NCI-H1048 (cell line): ENCODE measurements around the gene NT5C2.
"Not testable (repeated sequence)": the region's sequence is repeated elsewhere in the genome, so short reads cannot be mapped to it uniquely, and the experiment has no call there.

Experiments used
- DNase-seq: peaks from one replicate; lab custom pipeline; 2025; lab: John Stamatoyannopoulos, UW

The NT5C2 gene

DNA sequence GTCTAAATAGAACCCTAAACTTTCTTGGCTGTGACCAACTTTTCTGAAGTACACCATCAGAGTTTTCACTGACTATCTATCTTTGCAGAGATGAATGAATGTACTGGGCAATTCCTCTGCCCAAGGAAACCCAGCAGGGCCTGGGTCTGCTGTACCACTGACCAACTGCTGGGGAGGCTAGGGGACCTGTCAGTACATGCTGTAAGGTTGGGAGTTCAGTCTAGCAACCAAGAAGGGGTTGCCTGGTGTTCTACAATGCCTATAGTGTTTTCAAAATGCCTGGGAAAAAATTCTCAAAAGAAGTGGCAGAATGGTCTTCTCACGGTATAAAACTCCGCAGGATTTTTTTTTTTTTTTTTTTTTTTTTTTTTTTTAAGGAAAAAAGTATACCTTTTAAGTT lies 106.3 kb downstream of the NT5C2 start:
- DNase-seq, result no peak

DNA sequence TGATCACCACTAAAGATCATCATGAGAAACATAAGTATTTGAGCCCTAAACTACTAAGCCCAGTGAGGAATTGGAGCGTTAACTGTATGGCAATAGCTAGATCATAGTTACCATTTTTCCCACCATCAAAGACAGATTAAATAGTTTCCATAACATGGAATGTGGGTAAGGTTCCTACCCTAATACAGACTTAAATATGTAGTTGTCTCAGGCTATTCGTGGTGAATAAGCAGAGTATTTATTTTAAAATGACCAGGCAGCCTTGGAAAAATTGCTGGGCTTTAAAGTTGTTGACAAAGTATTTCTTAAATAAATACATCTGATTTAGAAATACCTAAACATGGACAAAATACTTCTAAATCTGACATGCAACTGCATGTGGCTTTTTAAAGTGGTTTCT lies 106.8 kb downstream of the NT5C2 start:
- no peak for DNase-seq

DNA sequence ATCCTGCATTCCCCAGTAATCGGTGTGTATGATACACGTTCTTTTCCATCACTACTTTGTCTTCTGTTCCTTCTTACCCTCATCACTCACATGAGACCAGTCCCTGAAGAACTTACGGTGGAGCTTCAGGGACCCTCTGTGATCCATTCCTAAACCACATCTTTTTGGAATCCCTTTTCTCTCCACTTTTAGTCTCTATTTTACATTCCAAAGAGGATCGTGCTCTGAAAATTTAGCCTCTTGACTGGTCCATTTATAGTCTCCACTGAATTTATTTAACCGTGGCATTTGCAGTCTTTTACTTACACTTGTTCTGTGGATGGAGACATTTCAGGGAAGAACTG lies 109.1 kb downstream of the NT5C2 start:
- no peak for DNase-seq

DNA sequence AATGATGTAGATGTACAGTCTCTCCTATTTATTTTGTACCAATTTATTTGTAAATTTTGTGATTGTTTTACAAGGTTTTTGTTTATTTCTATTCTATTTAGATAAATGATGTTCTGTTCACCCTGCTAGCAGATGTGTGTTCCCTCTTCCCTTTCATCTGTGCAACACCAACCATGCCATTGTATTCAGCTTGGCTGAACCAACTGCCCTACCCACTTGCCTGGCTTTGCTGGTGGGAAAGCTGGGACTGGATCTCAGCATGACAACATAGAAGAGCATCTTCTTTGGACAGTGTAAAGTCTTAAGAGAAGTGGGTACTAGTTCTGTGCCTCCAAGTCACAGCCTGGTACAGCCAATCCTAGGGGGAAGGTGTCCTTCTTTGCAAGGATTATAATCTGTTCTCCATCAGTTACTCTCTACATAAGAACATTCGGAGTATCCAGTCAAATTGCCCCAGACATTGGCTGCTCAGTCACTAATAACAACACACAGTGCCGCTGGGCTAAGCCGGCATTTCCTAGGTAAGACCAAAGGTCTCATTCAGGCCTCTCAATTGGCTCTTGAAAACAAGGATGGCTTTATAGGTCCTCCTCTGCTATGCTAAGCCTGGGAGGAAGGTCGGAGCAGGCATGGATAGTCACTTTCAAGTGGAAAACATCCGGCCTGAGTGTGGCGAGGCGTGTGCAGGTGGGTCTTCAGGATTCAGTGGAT lies 109.7 kb downstream of the NT5C2 start:
- DNase-seq, result no peak

DNA sequence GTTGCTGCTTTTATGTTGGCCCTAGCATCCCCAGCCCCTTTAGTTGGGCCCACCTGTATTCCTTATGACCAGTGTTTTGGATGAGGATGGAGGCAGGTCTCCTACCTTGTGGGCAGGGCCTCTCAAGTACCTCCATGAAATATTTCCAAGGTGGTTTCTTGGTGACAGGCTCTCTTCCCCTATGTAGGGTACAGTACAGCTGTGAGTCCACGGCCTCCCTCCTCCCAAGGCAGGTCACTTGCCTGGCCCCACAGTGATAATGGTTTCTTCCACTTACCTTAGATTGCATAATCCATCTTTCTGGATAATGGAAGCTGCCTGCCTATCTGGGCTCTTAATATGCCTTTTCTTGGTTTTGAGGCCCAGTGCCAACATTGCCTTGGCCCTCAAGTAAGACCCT lies 110.4 kb downstream of the NT5C2 start:
- no peak for DNase-seq

DNA sequence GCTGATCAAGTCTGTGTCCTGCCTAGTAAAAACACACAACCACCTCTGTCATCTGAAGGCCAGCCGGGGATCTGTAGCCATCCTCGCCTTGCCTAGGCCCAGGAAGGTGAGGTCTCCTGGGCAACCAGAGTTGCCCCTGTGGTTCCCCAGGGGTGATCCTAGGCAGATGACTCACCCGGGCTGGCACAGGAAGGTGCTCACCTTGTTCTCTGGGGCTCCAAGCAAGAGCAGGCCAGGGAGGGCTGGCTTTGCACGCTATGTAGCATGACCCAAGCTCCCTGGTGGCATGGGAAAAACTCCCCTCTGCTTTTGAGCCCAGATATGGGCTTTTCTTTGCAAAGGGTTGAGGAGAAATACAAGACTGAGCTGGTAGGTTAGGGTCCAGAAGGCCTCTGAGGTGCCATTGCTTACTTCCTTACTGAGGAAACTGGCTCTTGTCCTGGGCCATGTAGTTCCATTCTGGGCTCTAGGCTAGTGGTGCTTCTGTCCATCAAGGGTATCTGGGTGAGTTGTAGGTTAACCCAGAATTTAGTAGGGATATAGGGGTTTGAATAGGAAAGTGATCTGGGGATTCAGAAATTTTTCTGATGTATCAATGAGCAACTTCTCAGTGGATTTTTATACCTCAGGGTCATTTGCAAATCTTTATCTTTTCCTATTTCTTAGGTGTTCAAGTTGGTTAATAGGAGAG lies 112.0 kb downstream of the NT5C2 start:
- no peak for DNase-seq

DNA sequence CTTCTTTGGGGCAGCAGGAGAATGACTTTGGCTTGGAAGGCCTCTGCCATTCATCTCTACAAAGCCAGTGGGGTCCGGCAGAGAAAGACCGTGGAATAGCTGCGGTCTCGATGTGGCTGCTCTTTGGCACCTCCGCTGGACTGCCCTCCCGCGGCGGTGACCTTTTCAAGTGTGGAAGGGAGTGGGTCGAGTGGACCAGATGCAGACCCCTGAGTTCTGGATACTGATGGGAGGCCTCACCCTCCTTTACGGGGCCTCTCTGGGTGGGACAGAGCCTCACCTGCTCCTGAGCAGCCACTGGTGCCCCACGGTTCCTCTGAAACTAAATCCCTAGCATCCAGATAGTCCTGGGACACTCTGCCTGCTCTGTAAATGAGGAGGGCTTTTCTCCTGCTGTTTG lies 113.1 kb downstream of the NT5C2 start:
- no peak for DNase-seq

DNA sequence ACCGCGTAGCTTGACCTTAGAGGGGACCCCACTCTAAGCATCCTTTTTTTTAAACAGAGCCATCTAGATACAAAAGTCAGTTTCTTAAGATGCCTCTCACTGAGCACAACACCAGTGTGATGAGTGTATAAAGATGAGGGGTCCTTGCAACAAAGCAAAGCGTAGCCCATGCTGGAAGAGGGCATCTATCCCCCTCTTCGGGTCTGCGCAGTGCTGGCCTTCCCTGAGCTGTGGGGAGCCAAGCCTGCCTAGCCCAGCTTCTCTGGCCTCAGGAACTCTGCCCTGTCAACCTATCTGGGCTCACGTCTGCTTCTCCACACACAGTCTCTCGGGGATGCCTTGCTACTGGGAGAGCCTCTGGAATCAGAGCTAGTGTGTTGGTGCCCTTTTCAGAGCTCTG lies 114.0 kb downstream of the NT5C2 start:
- no peak for DNase-seq

DNA sequence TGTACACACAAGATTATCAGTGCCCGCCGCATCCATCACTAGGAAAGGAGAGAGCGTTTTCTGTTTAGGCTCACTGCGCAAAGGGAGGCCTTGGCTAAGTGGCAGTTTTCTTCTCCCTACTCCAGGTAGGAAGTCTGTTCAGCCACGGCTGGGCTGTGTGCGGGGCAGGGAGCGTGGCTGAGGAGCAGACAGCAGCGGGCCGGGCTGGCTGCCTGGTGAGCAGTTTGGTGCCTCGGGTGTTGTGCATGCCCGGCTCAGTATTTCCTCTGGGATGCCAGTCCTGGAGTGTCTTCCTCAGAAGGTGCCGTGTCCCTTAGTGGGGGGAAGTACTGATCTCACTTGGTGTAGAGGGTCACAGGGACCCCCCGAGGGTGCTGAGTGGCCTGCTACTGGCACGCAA lies 114.4 kb downstream of the NT5C2 start:
- no peak for DNase-seq

DNA sequence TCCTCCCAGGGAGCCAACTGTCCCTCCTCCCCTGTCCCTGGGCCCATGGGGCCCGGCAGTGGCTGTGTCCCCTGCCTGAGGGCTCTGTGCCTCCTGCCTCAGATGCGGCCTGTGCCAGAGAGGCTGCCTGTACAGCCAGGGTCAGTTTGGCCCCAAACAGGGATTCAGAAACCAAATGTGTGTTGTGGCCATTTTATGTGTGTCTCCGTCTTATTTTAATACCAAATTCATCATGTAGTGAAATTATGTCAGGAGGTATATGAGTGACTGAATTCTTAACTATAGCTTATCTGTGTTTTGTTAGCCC lies 114.8 kb downstream of the NT5C2 start:
- no peak for DNase-seq

DNA sequence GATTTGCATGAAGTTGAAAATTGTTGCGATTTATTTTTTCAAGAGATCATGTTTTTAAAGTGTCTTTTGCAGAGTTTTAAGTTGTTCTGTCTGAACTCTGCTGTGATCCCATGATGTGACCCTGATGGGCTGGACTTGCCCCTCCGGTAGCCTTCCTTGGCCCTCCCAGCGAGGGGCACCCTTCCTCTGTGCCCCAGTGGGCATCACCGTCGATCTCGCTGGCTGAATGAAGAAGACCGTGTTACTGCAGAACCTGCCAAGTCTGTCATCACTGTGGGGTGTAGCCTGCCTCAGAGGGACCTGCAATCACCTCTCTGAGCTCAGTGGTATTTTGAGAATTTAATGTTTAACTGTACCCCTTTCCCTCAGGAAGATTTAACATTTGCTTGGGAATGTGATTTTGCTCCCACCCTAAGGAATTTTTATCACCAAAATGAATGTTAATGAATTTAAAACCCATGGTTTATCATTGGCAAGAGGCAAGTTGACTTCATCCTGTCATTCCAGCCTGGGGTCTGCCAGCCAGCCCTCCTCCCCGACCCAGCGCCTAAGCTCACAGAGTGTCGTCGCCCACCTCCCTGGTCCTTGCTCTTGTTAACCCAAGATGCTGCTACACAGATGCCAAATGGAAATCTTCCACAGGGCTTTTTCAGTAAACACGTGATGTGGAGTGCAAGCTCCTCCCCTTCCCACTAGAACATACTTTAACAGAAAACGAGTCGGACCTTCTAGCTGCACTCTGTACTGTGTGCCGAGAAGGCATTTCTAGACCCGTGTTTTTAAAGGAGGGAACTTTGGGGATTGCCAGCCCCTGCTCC lies 115.4 kb downstream of the NT5C2 start:
- DNase-seq, result no peak

DNA sequence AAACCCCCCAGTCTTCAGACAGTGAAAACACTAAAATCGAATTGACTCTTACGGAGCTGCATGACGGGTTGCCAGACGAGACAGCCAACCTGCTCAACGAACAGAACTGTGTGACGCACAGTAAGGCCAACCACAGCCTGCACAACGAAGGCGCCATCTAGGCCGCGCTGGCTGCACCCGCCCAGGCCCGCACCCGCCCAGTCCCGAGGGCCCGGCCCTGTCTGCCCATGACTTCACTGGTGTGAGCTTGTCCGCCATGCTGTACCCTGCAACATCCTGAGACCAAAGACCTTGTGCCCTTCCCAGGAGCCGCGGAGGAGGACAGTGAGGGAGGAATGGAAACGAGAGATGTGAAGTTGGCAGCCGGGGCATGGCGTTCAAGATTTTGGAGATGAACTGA lies 116.1 kb downstream of the NT5C2 start:
- DNase-seq, result no peak

DNA sequence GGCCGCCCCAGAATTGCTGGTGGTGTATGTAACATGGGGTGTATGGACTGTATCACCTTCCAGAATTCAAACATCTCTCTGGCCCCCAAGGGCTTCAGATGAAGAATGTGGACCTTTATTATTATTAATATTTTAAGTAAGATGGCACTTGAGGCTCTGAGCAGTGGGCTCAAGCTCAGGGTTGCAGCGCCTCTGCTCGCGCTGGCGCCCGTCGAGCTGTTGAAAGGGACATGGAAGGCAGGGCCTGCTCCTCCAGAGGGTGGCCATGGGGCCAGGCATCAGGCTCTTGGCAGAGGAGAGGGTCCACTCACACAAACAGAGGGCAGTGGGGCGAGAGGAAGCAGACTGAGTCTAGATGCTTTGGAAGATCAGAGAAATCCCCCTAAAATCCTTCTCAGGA lies 120.2 kb downstream of the NT5C2 start:
- DNase-seq, result no peak

DNA sequence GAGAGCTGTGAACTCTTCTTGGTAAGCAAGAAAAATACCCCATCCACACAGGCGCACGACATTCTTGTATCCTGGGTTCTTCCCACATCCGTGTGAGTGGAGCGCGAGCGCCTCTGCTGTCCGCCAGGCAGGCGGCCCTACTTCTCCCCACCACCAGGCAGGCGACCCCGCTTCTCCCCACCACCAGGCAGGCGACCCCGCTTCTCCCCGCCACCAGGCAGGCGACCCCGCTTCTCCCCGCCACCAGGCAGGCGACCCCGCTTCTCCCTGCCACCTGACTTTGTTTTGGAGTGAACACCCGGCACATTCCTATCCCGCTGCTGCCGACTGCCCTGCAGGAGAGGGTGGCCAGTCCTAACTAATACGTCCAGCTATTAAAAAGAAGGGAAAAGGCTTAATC lies 120.8 kb downstream of the NT5C2 start:
- no peak for DNase-seq

DNA sequence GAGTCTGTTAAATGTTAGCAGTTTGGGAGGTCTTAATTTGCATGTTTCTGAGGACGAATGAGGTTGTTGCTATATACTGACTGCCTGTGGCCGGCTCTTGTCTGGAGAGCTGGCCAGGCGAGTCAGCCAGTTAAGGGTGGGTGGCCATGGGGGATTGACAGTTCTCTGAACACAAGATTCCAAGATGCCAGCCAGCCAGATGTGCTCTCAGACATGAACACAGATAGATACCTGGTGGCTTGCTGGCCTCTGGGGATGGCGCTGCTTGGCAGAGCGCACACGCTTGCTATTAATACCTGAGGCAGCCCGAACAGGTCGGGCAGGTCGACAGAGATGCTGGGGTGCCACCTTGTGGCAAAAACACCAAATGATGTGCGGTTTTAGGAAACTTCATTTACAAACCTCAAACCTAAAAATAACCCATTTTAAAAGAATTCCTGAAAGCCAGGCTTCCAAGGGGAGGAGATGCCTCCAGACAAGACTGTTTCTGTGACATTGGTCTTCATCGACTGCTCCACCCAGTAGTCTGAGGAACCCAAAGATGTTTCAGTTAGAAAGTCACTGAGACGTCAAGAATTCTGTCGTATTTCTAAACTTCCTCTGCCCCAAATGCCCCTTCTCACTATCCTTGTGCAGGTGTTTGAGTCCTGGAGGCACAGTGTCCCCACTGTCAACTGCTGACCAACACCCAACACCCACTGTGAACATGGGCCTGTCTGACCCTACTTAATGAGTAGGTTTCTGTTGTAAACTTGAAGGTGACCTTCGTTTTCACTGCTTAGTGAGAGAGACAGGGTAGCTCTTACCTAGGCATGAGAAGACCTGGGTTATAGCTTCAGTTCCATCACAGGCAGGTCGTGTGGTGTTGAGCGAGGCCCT lies 123.4 kb downstream of the NT5C2 start:
- peak; percentile 61 for DNase-seq

DNA sequence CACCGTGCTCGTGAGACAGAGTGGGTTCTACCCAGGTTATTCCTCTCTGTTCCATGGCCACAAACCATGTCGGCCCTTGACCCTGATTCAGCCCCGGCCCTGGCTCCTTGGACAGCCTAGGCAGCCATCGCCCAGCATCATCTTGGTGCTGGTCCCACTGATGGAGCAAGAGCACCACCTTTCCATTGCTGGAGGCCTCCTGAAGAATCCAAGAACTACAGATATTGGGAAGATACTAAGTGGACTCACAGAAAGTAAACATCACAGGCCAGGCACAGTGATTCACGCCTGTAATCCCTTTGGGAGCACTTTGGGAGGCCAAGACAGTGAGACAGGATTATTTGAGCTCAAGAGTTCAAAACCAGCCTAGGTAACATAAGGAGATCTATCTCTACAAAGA lies 125.1 kb downstream of the NT5C2 start:
- no peak for DNase-seq

DNA sequence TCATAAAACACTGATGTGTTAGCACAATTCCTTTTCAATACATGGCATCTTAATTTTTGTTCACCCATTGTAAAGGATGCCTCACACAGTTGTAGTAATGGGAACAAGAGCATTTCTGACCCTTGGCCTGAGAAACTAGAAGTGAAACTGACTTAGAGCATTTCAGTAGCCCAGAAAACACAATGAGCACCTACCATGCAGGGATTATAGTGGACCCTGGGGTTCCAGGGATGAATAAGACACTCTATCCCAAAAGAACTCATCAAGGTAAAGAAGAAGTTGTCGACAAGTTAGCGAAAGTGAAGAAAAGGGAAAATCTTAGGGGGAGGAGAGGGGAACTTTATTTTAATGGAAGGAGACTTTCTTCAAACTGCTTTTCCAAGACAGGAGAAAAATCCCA lies 125.6 kb downstream of the NT5C2 start:
- DNase-seq, result no peak

DNA sequence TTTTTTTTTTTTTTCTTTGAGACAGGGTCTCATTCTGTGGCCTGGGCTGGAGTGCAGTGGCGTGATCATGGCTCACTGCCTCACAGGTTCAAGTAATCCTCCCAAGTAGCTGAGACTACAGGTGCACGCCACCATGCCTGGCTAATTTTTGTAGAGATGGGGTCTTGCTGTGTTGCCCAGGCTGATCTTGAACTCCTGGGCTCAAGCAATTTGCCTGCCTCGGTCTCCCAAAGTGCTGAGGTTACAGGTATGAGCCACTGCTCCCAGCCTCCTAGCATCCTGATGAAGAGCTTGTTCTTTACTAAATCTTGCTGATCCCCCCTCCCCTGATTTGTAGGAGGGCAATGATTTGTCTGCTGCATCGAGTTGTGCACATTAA lies 126.0 kb downstream of the NT5C2 start:
- not testable (repeated sequence) for DNase-seq

DNA sequence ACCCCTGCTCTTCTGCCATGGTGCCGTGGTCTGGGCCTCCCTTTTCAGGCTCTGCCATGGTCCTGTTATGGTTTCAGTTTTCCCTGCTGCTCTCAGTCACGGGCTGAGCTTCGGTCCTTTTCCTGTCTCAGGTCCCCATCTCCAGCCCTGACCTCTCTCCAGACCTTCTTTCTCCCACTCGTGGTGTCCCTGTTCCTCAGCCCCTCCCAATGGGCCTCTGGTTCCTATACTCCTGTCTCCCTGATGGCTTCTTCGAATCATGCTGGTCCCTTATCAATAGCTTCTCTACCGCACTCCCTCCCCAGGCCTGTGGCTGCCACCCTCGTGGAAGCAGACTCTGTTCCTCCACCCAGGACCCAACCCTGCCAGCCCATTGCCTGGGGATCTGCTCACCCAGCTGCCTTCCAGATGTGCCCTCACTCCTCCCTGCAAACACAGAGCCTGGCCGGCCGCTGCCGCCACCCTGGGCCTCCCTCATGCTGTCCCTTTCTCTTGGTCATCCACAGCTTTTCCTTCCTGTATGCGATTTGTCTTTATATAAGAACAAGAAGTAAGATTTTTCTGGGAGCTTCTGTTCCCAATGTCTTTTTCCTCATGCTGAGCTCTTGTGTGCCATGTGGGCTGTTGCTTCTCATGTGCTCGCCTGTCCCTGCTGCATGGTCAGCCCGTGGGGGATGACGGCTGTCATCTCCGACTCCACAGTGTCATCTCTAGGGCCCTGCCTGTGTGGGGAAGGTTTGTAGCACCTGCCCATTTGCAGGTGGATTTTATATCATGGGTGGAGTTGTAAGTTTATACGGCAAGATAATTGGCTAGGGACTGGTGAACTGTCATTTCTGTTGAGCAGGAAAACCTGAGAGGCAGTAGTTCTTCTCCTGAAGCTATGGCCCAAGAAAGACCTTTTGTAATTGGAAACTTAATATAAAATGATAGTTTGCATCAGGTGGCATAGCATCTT lies 126.7 kb downstream of the NT5C2 start:
- no peak for DNase-seq

DNA sequence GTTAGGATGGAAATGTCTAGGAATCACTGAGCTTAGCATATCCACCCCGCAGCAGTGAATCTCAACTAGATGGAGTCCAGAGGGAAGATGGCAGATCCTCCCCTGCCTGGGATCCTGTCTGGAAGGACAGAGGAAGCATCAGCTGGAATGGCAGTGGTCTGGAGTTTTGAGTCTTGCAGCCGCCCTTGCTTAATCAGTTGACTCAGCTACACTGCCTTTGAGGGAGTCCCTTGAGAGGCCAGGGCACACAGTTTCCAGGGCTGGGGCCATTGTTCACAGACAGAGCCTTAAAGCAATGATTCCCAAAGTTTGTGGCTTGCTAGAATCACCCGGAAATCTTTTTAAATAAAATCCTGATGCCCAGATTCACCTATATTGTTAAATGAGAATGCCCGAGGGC lies 128.1 kb downstream of the NT5C2 start:
- no peak for DNase-seq

DNA sequence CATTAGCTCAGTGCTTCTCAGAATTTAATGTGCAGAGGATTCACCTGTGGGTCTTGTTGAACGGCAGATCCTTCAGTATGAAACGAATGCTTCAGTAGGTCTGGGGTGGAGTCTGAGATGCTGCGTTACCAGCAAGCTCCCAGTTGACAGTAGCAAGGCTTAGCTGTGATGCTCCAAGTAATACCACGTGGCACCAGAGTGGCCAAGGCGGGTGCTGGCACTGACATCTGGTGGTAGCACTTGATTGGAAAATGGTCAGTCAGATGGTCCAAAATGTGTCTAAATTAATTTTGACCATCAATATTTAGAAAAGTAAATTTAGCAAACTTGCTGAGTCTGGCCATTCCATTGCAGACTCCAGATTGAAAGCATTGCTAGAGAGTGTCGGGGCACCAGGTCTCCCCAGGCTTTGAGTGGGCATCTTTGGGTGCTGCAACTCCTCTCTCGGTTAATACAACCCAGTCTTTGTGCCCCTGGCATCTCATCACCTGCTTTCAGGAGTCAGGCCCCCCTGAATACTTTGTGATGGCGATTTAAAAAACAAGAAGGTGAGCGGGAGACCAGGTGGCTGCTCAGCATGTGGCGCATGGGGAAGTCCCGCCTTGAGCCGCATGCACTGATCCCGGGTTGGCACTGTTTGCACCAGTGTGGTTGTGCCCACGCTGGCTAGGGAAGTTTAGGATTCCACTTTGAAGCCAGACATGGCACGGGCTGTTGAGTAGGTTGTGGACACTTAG lies 130.1 kb downstream of the NT5C2 start:
- DNase-seq, result no peak
